Upper lobe of right lung (tissue), 1 donor: ENCODE measurements around the gene MELTF. TPM values are rescaled to one million over a fixed set of nuclear protein-coding genes. Genes with fewer than 3 reads are reported as not detected.

Experiments
- ATAC-seq: fragments of 200-7000 bp; cut with Tn5 transposase; one replicate; pipeline ENCODE4 v1.9.1; 2020; ENCODE audit warnings: mild to moderate bottlenecking, moderate library complexity
- DNase-seq: peaks from one replicate; pipeline ENCODE4 v3.0.0-alpha.2; 2020
- H3K27ac ChIP-seq: fragments of 200-600 bp; one replicate; pipeline ENCODE4 v1.8.0; 2022
- H3K27me3 ChIP-seq: fragments of 200-600 bp; one replicate; pipeline ENCODE4 v1.8.0; 2022; ENCODE audit warnings: mild to moderate bottlenecking
- H3K36me3 ChIP-seq: fragments of 200-600 bp; one replicate; pipeline ENCODE4 v1.8.0; 2022
- H3K4me1 ChIP-seq: fragments of 200-600 bp; one replicate; pipeline ENCODE4 v1.8.0; 2022
- H3K4me3 ChIP-seq: fragments of 200-600 bp; one replicate; pipeline ENCODE4 v1.8.0; 2022; ENCODE audit warnings: mild to moderate bottlenecking
- H3K9me3 ChIP-seq: fragments of 200-600 bp; one replicate; pipeline ENCODE4 v1.8.0; 2022
- CTCF ChIP-seq: fragments of 200-600 bp; IDR thresholded peaks from one replicate; pipeline ENCODE4 v1.8.0; 2022; ENCODE audit warnings: antibody characterized with exemption
- intact Hi-C: fragments of 100-400 bp; cut with DNase I; formaldehyde crosslinking; loops from one replicate; pipeline ENCODE4 v1.11.0; 2022
- total RNA-seq: library from RNA; stranded (reverse); fragmentation: NEBNext Ultra II Directional; extraction: Animal tissue kit (Norgen Biotek cat#: 25700); gene quantifications from one replicate; pipeline ENCODE4 v1.2.1, GENCODE V29; 2021
- donor health status: DM: no; HTN: yes; CAD: no; lungs with severe emphysema.

MELTF gene
- total RNA-seq, 1 donor from 2014 or later = 2.3 TPM

GRCh38 chr3:196998966-196999760, 30.5 kb downstream of the MELTF start:
- Histone ChIP-seq H3K27ac (no peak overlapping the region), H3K4me1 (peaks cover 7% of the 10 kb centered on the region), H3K36me3 (no peaks in the 10 kb centered on the region), H3K27me3 (no peaks in the 10 kb centered on the region), H3K9me3 (no peaks in the 10 kb centered on the region), H3K4me3 (no peak overlapping the region)
- no peak for TF ChIP-seq CTCF
- intact Hi-C loops = no loop called here
- no peak for DNase-seq
- ATAC-seq = no peak

- H3K9me3 ChIP-seq = no peaks in the 10 kb centered on the region
- intact Hi-C loops = no loop called here
- H3K36me3 ChIP-seq = no peaks in the 10 kb centered on the region
- no peaks in the 10 kb centered on the region for H3K27me3 ChIP-seq
- no peak for TF ChIP-seq CTCF
- peak; percentile 41 for DNase-seq
- no peak overlapping the region for H3K27ac ChIP-seq
- no peak overlapping the region for H3K4me3 ChIP-seq
- no peaks in the 10 kb centered on the region for H3K4me1 ChIP-seq
- ATAC-seq = no peak
Measured at GRCh38 chr3:196997311-196997710, 32.3 kb downstream of the MELTF start.

GRCh38 chr3:196996454-196997265, 33.0 kb downstream of the MELTF start:
- Histone ChIP-seq H3K27me3 (no peaks in the 10 kb centered on the region), H3K9me3 (no peaks in the 10 kb centered on the region), H3K27ac (no peak overlapping the region), H3K36me3 (no peaks in the 10 kb centered on the region), H3K4me1 (no peaks in the 10 kb centered on the region), H3K4me3 (no peak overlapping the region)
- no peak for TF ChIP-seq CTCF
- ATAC-seq (no peak), DNase-seq (peak; percentile 49)
- intact Hi-C loops = no loop called here

GRCh38 chr3:196995646-196996355, 33.8 kb downstream of the MELTF start:
- H3K27ac ChIP-seq = no peak overlapping the region
- TF ChIP-seq CTCF = no peak
- H3K4me3 ChIP-seq = no peak overlapping the region
- intact Hi-C loops = no loop called here
- no peaks in the 10 kb centered on the region for H3K4me1 ChIP-seq
- H3K36me3 ChIP-seq = no peaks in the 10 kb centered on the region
- DNase-seq (peak; percentile 55), ATAC-seq (no peak)
- H3K9me3 ChIP-seq = no peaks in the 10 kb centered on the region
- H3K27me3 ChIP-seq = no peaks in the 10 kb centered on the region

- Histone ChIP-seq H3K4me3 (no peak overlapping the region), H3K27ac (no peak overlapping the region), H3K4me1 (no peaks in the 10 kb centered on the region), H3K36me3 (no peaks in the 10 kb centered on the region), H3K9me3 (no peaks in the 10 kb centered on the region), H3K27me3 (no peaks in the 10 kb centered on the region)
- TF ChIP-seq CTCF = no peak
- intact Hi-C loops = no loop called here
- ATAC-seq = no peak
- no peak for DNase-seq
Measured at GRCh38 chr3:196995027-196995426, 34.6 kb downstream of the MELTF start.
